Measurements from ENCODE around the gene PRKCE.

PRKCE gene

DNA sequence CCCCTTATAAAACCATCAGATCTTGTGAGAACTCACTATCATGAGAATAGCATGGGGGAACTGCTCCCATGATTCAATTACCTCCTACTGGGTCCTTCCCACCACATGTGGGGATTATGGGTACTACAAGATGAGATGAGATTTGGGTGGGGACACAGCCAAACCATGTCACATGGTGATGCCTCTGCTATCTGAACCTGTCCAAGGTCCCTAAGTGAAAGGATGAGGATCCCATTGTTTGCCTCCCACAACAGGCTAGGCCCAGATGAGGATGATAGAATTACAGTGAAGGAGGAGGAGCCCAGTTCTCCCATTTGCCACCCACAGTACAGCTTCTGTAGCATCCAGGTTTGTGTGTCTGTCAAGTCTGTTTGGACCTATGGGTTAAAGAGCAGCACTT lies 65.4 kb downstream of the PRKCE start:
- H3K4me3 ChIP-seq (ENCODE audit: low read length): no peak overlapping the region
- no peak for TF ChIP-seq CTCF (conservative IDR thresholded peaks at IDR 0.05; ENCODE audit: low read depth, low read length)
- no peak for DNase-seq (ENCODE audit: low read depth)

- no peak overlapping the region for H3K4me3 ChIP-seq (ENCODE audit: low read length)
- DNase-seq (ENCODE audit: low read depth): no peak
- TF ChIP-seq CTCF (conservative IDR thresholded peaks at IDR 0.05; ENCODE audit: low read depth, low read length): no peak
These were observed 68.7 kb downstream of the PRKCE start for GRCh38 chr2:45720210-45720609.

GRCh38 chr2:45721150-45721549 lies 69.7 kb downstream of the PRKCE start:
- no peak for DNase-seq (ENCODE audit: low read depth)
- no peak overlapping the region for H3K4me3 ChIP-seq (ENCODE audit: low read length)
- no peak for TF ChIP-seq CTCF (conservative IDR thresholded peaks at IDR 0.05; ENCODE audit: low read depth, low read length)

DNA sequence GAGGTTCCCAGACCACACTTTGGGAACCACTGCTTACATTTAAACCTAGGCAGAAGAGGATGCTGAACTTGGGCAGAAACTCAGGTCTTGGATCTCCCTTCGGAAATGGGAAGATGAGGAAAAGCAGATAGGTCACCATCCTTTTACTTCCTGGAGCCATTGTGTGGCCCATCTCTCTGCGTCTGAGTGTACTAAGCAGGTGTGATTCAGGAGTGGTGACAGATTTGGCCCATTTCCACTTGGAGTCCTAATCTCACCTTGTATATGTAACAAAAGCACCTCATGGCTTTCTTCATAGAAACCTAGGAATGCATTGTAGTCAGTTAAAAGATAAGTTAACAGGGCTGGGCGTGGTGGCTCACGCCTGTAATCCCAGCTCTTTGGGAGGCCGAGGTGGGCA lies 71.0 kb downstream of the PRKCE start:
- no peak for DNase-seq (ENCODE audit: low read depth)
- no peak for TF ChIP-seq CTCF (conservative IDR thresholded peaks at IDR 0.05; ENCODE audit: low read depth, low read length)
- no peak overlapping the region for H3K4me3 ChIP-seq (ENCODE audit: low read length)

GRCh38 chr2:45723857-45724256 lies 72.4 kb downstream of the PRKCE start:
- no peak for DNase-seq (ENCODE audit: low read depth)
- no peak overlapping the region for H3K4me3 ChIP-seq (ENCODE audit: low read length)
- TF ChIP-seq CTCF (conservative IDR thresholded peaks at IDR 0.05; ENCODE audit: low read depth, low read length): no peak

- DNase-seq (ENCODE audit: low read depth): no peak
- TF ChIP-seq CTCF (conservative IDR thresholded peaks at IDR 0.05; ENCODE audit: low read depth, low read length): no peak
- H3K4me3 ChIP-seq (ENCODE audit: low read length): no peak overlapping the region
These were observed 72.9 kb downstream of the PRKCE start for GRCh38 chr2:45724335-45724734.

- no peak overlapping the region for H3K4me3 ChIP-seq (ENCODE audit: low read length)
- DNase-seq (ENCODE audit: low read depth): no peak
- TF ChIP-seq CTCF (conservative IDR thresholded peaks at IDR 0.05; ENCODE audit: low read depth, low read length): no peak
These were observed 74.3 kb downstream of the PRKCE start for GRCh38 chr2:45725731-45726130.
